ENCODE measurements around the gene ZC3HAV1L. TPM values are rescaled to one million over a fixed set of nuclear protein-coding genes. Genes with fewer than 3 reads are reported as not detected.

Gene ZC3HAV1L
- total and polyA plus RNA-seq, 10 of the 15 experiments (the other 5 are each of a cell fraction or from before 2014, with no cell fraction given) = 0.09 to 16.3 (median 4.9) TPM

- TF ChIP-seq RAD51 (IDR thresholded peaks at IDR 0.05) (no peak), RUNX3 (IDR thresholded peaks at IDR 0.05; ENCODE audit: low read length) (peak; percentile 42; the same call in 1 of the 2 replicates), RAD21 (IDR thresholded peaks at IDR 0.05; ENCODE audit: insufficient read depth, low read depth, low read length) (peak; percentile 72)
Measured at GRCh38 chr7:139075031-139075652, 39.3 kb upstream of the ZC3HAV1L start (continued).

- Histone ChIP-seq H3K4me2 (ENCODE audit: control insufficient read depth, insufficient read depth) (no peak overlapping the region), H3K36me3 (ENCODE audit: control insufficient read depth in 2 of 2, insufficient read depth in 2 of 2, low read length in 1 of 2) (peaks cover 27 to 54% of the 10 kb centered on the region in 2 experiments), H3K27me3 (replicated peaks in 1 of 2; ENCODE audit: control insufficient read depth in 2 of 2, insufficient read depth in 2 of 2, low read length in 1 of 2) (no peaks in the 10 kb centered on the region), H3K9ac (ENCODE audit: control insufficient read depth, insufficient read depth, low read length) (no peak overlapping the region), H3K79me2 (ENCODE audit: control insufficient read depth, insufficient read depth, low read length) (no peaks in the 10 kb centered on the region), H2AFZ (ENCODE audit: control insufficient read depth, low read depth, low read length) (no peak overlapping the region; the same call in 1 of the 2 replicates), H3K9me3 (replicated peaks; ENCODE audit: control insufficient read depth, insufficient read depth, low read length) (no peaks in the 10 kb centered on the region), H3K27ac (ENCODE audit: control insufficient read depth, insufficient read depth) (no peak overlapping the region), H3K4me3 (no peak overlapping the region), H3K4me1 (ENCODE audit: control insufficient read depth, insufficient read depth, low read length) (peaks cover 7% of the 10 kb centered on the region; the same call in 1 of the 2 replicates), H4K20me1 (ENCODE audit: control insufficient read depth, insufficient read depth) (no peaks in the 10 kb centered on the region)
- BruUV-seq (replicated peaks) = no TSS peak
- ChIA-PET CTCF (interaction anchor here (1.1 to 4.3 kb wide), 4 partner anchors 22 to 186 kb away, joined by 3 to 57 read pairs (median 8); no protein-coding TSS in a partner anchor), SMC1A (ENCODE audit: uncharacterized antibody, unreplicated experiment) (interaction anchor here (1.8 kb wide), 1 partner anchor 186 kb away, joined by 9 read pairs; no protein-coding TSS in a partner anchor), RAD21 (ENCODE audit: unreplicated experiment) (interaction anchor here (1.5 kb wide), 1 partner anchor 186 kb away, joined by 3 read pairs; no protein-coding TSS in a partner anchor), POLR2A (no interaction called here)
- 0 out of 2 replicates have a peak, but pooled peaks have one; percentile 11 for TF ChIP-seq SPI1 (IDR thresholded peaks at IDR 0.05; ENCODE audit: borderline replicate concordance, insufficient read depth, low read depth, low read length)
- no peak for TF ChIP-seq HDAC6 (IDR thresholded peaks at IDR 0.05; ENCODE audit: unreplicated experiment)
- FAIRE-seq (no peak), DNase-seq (ENCODE audit: low read depth, low spot score) (no peak), ATAC-seq (no peak)
- in situ Hi-C loops (cut with MboI) = no loop called here
- 91% methylated on average over 8 of the region's 8 CpGs for WGBS (ENCODE audit: insufficient coverage, insufficient replicate concordance, low lambda C conversion rate, missing lambda C conversion rate)
- intact Hi-C loops (cut with micrococcal nuclease; ENCODE audit: unreplicated experiment) = no loop called here
Measured at GRCh38 chr7:139072796-139073195, 37.0 kb upstream of the ZC3HAV1L start.
